ENCODE results near the gene SPATA32.

Gene SPATA32

GRCh38 chr17:45277992-45278391, 16.1 kb upstream of the SPATA32 start:
- Histone ChIP-seq H3K27ac (peak overlapping the region in 1 of 2 donors; percentile 62), H3K4me3 (peak overlapping the region; percentile 52)
- no peak for DNase-seq (ENCODE audit: low spot score)
- TF ChIP-seq CTCF (IDR thresholded peaks at IDR 0.05): no peak

- peak overlapping the region in 1 of 2 donors; percentile 62 for H3K27ac ChIP-seq
Observed at GRCh38 chr17:45277216-45277849, 15.4 kb upstream of the SPATA32 start.

GRCh38 chr17:45276031-45276430, 14.1 kb upstream of the SPATA32 start:
- Histone ChIP-seq H3K27ac (no peak overlapping the region), H3K4me3 (no peak overlapping the region)
- TF ChIP-seq CTCF (IDR thresholded peaks at IDR 0.05): no peak
- DNase-seq (ENCODE audit: low spot score): no peak

More at GRCh38 chr17:45277216-45277849, 15.4 kb upstream of the SPATA32 start:
- peak overlapping the region; percentile 52 for H3K4me3 ChIP-seq
- DNase-seq (ENCODE audit: low spot score): peak; percentile 89
- TF ChIP-seq CTCF (IDR thresholded peaks at IDR 0.05): peak; percentile 78

GRCh38 chr17:45274033-45274432, 12.1 kb upstream of the SPATA32 start:
- no peak for DNase-seq (ENCODE audit: low spot score)
- Histone ChIP-seq H3K4me3 (no peak overlapping the region), H3K27ac (no peak overlapping the region)
- no peak for TF ChIP-seq CTCF (IDR thresholded peaks at IDR 0.05)

GRCh38 chr17:45273551-45273957, 11.7 kb upstream of the SPATA32 start:
- H3K27ac ChIP-seq: no peak overlapping the region
- H3K4me3 ChIP-seq: no peak overlapping the region
- no peak for DNase-seq (ENCODE audit: low spot score)
- no peak for TF ChIP-seq CTCF (IDR thresholded peaks at IDR 0.05)

GRCh38 chr17:45271603-45272002, 9.7 kb upstream of the SPATA32 start:
- no peak overlapping the region for H3K27ac ChIP-seq
- TF ChIP-seq CTCF (IDR thresholded peaks at IDR 0.05): no peak
- no peak for DNase-seq (ENCODE audit: low spot score)
- H3K4me3 ChIP-seq: no peak overlapping the region

GRCh38 chr17:45270828-45271418, 9.0 kb upstream of the SPATA32 start:
- DNase-seq (ENCODE audit: low spot score): no peak
- no peak overlapping the region for H3K27ac ChIP-seq
- H3K4me3 ChIP-seq: no peak overlapping the region
- no peak for TF ChIP-seq CTCF (IDR thresholded peaks at IDR 0.05)
